Gastrocnemius medialis (tissue), 4 donors: Measurements from ENCODE around the gene SFPQ.

Experiments
- POLR2A ChIP-seq, 2 donors: fragments of 450-650 bp; IDR thresholded peaks; one replicate each; pipeline ENCODE4 v1.6.1; 2017; ENCODE audit warnings: antibody characterized with exemption in 2 of 2, mild to moderate bottlenecking in 2 of 2, moderate library complexity in 2 of 2
- TF ChIP-seq, protein P1 (sequence below), 5 experiments: fragments of 450-650 bp in 3 of 5; fragments of 200-600 bp in 2 of 5; sonication (generic) in 2 of 5; IDR thresholded peaks in 4 of 5; conservative IDR thresholded peaks in 1 of 5; 1 replicate in 4 of 5; 2 replicates in 1 of 5; pipeline ENCODE4 v1.5.1; 2016 to 2019; ENCODE audit warnings: antibody characterized with exemption in 5 of 5, mild to moderate bottlenecking in 3 of 5, moderate library complexity in 3 of 5

DNA sequence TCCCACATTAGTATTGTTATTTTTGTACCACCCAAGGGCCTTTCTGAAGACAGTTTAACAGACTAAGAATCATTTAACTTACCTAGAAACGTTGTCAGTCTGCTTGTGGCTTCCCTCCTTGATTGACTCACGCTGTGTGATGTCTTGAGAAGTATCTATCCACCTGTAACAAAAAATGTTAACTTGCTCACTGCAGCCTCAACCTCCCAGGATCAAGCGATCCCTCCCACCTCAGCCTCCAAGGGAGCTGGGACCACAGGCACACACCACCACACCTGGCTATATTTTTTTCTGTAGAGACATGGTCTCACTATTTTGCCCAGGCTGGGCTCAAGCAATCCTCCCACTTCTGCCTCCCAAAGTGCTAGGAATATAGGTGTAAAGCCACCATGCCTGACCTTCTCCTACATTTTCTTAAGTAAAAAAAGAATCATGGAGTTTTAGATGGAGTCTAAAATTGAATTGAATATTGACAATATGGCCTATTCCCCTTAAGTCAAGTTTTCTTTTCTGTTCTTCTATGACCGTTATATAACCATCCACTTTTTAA is 15.6 kb downstream of the SFPQ start:
- TF ChIP-seq, protein P1, sequence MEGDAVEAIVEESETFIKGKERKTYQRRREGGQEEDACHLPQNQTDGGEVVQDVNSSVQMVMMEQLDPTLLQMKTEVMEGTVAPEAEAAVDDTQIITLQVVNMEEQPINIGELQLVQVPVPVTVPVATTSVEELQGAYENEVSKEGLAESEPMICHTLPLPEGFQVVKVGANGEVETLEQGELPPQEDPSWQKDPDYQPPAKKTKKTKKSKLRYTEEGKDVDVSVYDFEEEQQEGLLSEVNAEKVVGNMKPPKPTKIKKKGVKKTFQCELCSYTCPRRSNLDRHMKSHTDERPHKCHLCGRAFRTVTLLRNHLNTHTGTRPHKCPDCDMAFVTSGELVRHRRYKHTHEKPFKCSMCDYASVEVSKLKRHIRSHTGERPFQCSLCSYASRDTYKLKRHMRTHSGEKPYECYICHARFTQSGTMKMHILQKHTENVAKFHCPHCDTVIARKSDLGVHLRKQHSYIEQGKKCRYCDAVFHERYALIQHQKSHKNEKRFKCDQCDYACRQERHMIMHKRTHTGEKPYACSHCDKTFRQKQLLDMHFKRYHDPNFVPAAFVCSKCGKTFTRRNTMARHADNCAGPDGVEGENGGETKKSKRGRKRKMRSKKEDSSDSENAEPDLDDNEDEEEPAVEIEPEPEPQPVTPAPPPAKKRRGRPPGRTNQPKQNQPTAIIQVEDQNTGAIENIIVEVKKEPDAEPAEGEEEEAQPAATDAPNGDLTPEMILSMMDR (IDR thresholded peaks at IDR 0.05 in 4 of 5, conservative IDR thresholded peaks at IDR 0.05 in 1 of 5), result no peak
- TF ChIP-seq POLR2A (IDR thresholded peaks at IDR 0.05), result no peak
